Neural crest cell (in vitro differentiated cells): Measurements from ENCODE around the gene PLAC1. TPM values are rescaled to one million over a fixed set of nuclear protein-coding genes. Genes with fewer than 3 reads are reported as not detected.

ENCODE experiments used
- DNase-seq: peaks from one replicate; pipeline ENCODE4 v3.0.0; 2021; ENCODE audit warnings: low read depth, mixed read lengths, low spot score
- H3K27ac Mint-ChIP-seq: one replicate; pipeline ENCODE4 v1.8.0; 2021; ENCODE audit warnings: mild to moderate bottlenecking, mixed read lengths; ENCODE audit not compliant: unreplicated experiment
- H3K27me3 Mint-ChIP-seq: 2 replicates; pipeline ENCODE4 v1.8.0; 2021; ENCODE audit warnings: low read depth, mild to moderate bottlenecking, mixed read lengths
- H3K36me3 Mint-ChIP-seq: 2 replicates; pipeline ENCODE4 v1.8.0; 2021; ENCODE audit warnings: low read depth, mild to moderate bottlenecking, mixed read lengths
- H3K4me1 Mint-ChIP-seq: 2 replicates; pipeline ENCODE4 v1.8.0; 2021; ENCODE audit warnings: mixed read lengths
- H3K4me3 Mint-ChIP-seq: one replicate; pipeline ENCODE4 v1.8.0; 2021; ENCODE audit warnings: mild to moderate bottlenecking, mixed read lengths
- H3K9me3 Mint-ChIP-seq: 2 replicates; pipeline ENCODE4 v1.8.0; 2021; ENCODE audit warnings: mixed read lengths
- total RNA-seq: library from RNA; stranded (reverse); gene quantifications from 2 replicates; pipeline ENCODE4 v1.2.1, GENCODE V29; 2021
- TF ChIP-seq, protein P1 (sequence below): fragments of 200-600 bp; sonication (generic); conservative IDR thresholded peaks from 2 replicates; pipeline ENCODE4 v1.5.0; 2021; ENCODE audit warnings: antibody characterized with exemption, mild to moderate bottlenecking

PLAC1 gene
- total RNA-seq, 1 donor from 2014 or later: not detected

DNA sequence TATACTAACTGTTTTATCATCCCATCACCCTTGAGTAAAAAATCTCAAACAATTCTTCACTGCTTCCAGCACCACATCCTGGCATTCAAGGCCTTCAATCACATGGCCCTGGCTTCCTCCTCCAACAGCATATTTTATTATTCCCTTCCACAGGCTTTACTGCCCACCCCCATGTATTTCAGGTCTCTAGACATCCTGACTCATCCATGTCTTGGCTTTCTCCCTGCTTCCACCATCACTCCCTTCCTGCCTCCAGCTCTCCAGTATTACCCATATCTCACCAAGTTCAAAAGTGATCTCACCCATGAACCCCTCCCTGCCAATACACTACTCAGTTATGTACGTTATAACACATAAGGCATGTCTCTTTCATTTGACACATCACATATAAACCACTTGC lies 34.7 kb upstream of the PLAC1 start:
- DNase-seq: no peak
- no peak overlapping the region for H3K27ac Mint-ChIP-seq
- H3K4me1 Mint-ChIP-seq: peaks cover 4% of the 10 kb centered on the region
- TF ChIP-seq, protein P1, sequence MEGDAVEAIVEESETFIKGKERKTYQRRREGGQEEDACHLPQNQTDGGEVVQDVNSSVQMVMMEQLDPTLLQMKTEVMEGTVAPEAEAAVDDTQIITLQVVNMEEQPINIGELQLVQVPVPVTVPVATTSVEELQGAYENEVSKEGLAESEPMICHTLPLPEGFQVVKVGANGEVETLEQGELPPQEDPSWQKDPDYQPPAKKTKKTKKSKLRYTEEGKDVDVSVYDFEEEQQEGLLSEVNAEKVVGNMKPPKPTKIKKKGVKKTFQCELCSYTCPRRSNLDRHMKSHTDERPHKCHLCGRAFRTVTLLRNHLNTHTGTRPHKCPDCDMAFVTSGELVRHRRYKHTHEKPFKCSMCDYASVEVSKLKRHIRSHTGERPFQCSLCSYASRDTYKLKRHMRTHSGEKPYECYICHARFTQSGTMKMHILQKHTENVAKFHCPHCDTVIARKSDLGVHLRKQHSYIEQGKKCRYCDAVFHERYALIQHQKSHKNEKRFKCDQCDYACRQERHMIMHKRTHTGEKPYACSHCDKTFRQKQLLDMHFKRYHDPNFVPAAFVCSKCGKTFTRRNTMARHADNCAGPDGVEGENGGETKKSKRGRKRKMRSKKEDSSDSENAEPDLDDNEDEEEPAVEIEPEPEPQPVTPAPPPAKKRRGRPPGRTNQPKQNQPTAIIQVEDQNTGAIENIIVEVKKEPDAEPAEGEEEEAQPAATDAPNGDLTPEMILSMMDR: no peak
- H3K9me3 Mint-ChIP-seq: no peaks in the 10 kb centered on the region
- H3K27me3 Mint-ChIP-seq: no peaks in the 10 kb centered on the region
- no peaks in the 10 kb centered on the region for H3K36me3 Mint-ChIP-seq
- H3K4me3 Mint-ChIP-seq: no peak overlapping the region

DNA sequence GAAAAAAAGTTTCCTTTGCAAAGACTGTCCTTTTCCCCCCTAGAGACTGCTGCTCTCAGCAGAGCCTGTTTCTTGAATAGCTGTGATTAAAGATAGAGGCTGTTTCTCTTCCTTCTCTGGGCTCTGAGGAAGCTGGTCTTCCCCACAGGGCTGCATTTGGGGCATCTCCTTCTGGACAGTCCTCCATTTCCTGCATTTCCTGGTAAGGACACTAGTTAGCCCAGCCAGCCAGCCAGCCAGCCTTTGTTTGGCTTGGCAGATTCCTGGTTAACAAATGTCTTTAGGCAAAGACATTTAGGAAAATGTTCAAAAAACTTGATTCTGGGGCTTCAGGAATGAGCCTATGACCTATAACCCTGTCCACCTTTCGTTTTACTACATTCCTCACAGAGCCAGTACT lies 34.0 kb upstream of the PLAC1 start:
- no peaks in the 10 kb centered on the region for H3K36me3 Mint-ChIP-seq
- H3K4me3 Mint-ChIP-seq: no peak overlapping the region
- no peak for DNase-seq
- peaks cover 4% of the 10 kb centered on the region for H3K4me1 Mint-ChIP-seq
- no peaks in the 10 kb centered on the region for H3K9me3 Mint-ChIP-seq
- H3K27me3 Mint-ChIP-seq: no peaks in the 10 kb centered on the region
- TF ChIP-seq, protein P1: no peak
- H3K27ac Mint-ChIP-seq: no peak overlapping the region

DNA sequence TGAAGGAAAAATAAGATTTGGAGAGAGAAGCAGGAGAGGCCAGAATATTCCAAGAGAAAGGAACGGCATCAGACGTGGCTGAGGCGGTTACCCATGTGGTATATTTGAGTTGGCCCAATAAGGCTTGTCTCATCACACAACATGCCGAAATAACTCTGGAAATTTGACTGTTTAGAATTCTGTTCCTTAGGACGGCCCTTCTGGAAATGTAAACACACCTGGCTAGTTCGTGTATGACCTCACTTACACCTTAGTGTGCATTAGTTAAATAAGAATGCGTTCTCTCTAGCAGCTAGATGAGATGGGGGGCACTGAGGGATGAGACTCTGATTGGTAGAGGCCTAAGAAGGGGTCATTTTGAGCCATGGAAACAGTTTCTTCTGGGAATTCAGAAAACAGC lies 33.2 kb upstream of the PLAC1 start:
- H3K4me3 Mint-ChIP-seq: no peak overlapping the region
- TF ChIP-seq, protein P1: no peak
- H3K27me3 Mint-ChIP-seq: no peaks in the 10 kb centered on the region
- no peaks in the 10 kb centered on the region for H3K9me3 Mint-ChIP-seq
- H3K27ac Mint-ChIP-seq: no peak overlapping the region
- peaks cover 4% of the 10 kb centered on the region for H3K4me1 Mint-ChIP-seq
- H3K36me3 Mint-ChIP-seq: no peaks in the 10 kb centered on the region
- DNase-seq: no peak

DNA sequence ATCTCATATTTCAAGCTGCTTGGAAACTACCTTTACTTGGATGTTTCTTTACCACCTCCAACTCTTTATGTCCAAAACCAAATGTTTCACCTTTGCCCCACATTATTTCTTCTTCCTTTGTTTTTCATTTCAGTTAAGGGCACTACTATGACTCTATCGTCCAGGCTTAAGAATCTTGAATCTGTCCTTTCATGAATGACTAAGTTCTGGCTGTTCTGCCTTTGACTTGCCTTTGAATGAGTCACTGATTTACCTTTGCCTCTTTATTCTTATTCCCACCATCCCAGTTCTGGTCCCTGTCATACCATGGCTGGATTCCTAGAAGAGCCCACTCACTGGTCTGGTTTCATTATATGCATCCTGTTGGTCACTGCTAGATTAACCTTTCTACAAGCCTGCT lies 30.6 kb upstream of the PLAC1 start:
- DNase-seq: no peak
- Mint-ChIP-seq H3K9me3 (peaks cover 2% of the 10 kb centered on the region), H3K4me1 (peaks cover 4% of the 10 kb centered on the region), H3K36me3 (no peaks in the 10 kb centered on the region), H3K27ac (no peak overlapping the region), H3K27me3 (no peaks in the 10 kb centered on the region), H3K4me3 (no peak overlapping the region)
- TF ChIP-seq, protein P1: no peak

DNA sequence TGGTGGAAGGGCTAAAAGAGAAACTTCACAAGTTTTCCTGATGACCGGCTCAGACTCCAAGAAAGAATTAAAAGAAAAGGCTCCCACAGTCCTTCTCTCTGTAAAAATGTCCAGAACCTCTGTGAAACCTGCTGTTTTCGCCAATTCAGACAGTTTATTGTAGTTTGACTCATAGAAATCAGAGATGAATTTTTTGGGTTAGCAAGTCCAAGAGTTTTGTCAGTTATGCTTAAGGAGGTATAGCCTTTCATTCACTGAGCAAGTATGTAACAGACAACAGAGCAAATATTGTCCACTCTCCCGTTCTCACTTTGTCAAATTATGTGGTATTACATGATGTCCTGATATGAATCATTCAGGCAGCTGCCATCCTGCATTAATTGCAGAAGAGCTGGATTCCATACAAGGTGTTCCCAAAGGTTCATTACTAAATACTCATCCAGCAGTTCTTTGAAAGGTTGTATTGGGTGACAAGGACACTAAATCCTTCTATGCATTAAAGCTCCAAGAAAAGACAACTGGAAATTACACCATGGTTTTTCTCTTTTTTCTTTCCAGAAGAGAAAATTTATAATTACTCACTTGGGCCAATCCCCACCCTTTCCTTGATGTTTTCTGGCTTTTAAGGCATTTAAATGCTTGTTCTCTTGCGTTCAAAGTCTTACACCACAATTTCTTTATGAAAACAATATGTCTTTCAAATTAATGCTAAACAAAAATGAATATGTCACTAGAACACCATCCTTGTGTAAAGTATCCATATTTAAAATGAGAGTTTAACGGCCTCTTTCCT lies 30.0 kb upstream of the PLAC1 start:
- Mint-ChIP-seq H3K4me3 (no peak overlapping the region), H3K4me1 (peaks cover 4% of the 10 kb centered on the region)
- no peak for DNase-seq

More for the DNA sequence above, 30.0 kb upstream of the PLAC1 start:
- H3K27me3 Mint-ChIP-seq: no peaks in the 10 kb centered on the region
- H3K27ac Mint-ChIP-seq: no peak overlapping the region
- TF ChIP-seq, protein P1: no peak
- peaks cover 2% of the 10 kb centered on the region for H3K9me3 Mint-ChIP-seq
- no peaks in the 10 kb centered on the region for H3K36me3 Mint-ChIP-seq
